Stimulated activated CD4-positive, alpha-beta T cell treated with anti-CD3 and anti-CD28 coated beads, Interleukin-2, amount 100 ng/mL, for 24 hours (primary cell): ENCODE measurements around the gene TMEM233.

Experiments
- DNase-seq, 2 donors: peaks; one replicate each; pipeline ENCODE4 v3.0.0-alpha.2; 2020

The TMEM233 gene

GRCh38 chr12:119683413-119683812 lies 89.8 kb downstream of the TMEM233 start:
- DNase-seq = no peak

GRCh38 chr12:119683816-119684215 lies 90.2 kb downstream of the TMEM233 start:
- no peak for DNase-seq

DNA sequence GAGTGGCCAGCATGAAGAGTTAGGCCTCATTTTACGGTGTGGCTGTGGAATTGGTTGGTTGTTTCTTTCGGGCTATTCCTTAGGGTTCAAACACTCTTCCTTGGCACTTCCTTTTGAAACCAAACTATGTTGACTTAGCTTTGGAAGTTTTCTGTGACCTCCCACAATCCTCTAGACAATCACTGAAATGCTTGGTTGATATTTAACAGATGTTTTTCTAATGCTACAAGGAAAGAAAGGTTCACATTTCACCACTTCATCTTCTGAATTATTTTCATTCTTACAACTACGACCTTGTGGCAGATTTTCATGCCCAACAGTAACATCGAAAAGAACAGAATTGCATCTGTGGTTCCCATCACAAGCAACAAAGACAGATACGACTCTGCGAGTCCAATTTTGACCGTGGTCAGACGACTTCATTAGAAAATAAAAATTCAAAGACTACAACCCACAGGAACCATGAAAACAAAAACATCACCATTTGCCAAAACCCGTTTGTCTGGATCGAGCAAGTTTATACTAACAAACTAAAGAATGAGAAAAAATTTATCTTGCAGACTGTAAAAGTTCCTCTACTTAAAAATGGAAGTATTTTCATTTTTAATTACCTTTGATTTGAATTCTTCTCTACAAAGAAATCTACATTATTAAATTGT lies 91.3 kb downstream of the TMEM233 start:
- DNase-seq = no peak

GRCh38 chr12:119685375-119685774 lies 91.8 kb downstream of the TMEM233 start:
- no peak for DNase-seq

DNA sequence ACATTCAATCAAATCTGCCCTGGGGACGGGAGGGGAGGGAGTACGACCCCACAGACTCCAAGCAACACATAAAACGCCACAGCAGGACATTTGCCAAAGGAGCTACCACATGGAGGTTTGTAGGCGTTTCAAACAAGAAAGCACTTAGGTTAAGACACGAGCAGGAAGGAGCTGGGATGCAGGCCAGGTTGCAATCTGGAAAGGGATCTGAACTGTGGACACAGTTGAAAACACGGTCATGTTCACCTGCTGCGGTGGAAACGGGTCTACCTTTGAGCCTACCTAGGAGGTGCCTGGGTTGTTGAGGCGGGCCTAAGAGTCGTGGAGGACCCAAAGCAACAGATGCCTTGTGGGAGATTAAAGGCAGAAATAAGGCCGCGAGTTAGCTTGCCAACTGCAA lies 92.8 kb downstream of the TMEM233 start:
- DNase-seq = no peak

DNA sequence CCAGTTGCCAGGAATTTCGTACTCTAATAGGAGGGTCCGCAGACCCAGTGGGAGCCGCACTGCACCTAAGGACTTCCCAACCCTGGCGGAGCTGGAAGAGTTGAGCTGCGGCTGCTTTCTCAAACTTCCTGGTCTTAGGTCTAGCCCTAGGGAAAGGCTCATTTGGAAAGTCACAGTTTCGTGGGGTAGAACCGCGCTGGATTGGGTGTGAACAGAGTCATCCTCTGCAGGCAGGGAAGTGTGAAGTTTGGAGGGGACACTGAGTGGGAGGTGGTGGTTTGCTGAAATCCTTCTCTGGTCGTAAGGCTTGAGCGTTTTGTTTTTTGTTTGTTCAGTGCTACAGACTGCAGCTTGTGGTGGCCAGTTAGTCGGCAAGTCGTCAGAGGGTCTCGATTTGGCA lies 93.2 kb downstream of the TMEM233 start:
- no peak for DNase-seq

- DNase-seq = no peak
Measured at GRCh38 chr12:119687406-119687805, 93.8 kb downstream of the TMEM233 start.

DNA sequence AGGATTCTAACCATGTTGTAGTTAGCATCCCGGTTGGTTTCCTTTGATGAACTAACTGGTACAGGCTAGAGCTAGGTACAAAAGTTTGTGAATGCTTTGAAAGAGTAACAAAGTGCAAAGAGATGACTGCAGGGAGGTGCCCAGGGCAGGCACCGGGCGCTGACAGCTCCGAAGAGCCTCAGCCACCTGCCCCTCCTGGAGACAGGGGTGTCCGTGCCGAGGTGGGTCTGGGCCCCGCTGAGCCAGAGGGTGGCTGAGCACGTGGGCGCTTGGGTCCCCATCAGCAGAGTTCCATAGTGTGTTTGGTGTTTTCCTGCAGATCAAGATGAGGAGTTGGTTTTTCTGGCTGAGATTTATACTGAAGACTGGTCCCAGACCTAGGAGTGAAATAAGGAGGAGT lies 94.3 kb downstream of the TMEM233 start:
- DNase-seq = no peak

DNA sequence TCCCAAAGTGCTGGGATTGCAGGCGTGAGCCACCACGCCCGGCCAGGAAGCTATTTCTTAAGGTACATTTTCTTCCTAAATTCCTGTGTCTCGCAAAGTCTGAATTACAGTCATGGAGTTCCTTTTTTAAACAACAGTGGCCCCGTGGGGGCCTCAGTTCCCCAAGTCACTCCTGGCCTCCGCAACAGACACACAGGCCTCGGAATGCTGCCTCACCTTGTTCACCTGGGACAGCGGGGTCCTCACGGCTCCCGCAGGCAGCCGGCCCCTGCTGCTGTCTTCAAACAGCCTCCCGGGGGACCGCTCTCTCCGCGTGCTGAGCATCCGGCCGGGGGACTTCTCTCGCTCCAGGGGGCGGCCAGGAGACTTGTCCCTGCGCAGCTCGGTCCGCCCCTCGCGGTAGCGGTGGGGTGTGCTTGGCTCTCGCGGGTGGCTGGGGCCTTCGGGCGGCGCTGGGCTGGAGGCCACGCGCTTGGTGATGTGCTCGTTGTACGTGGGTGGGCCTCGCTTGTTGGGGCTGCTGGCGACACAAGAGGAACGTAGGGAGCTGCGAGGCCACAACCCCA lies 96.4 kb downstream of the TMEM233 start:
- no peak for DNase-seq

GRCh38 chr12:119691202-119691810 lies 97.7 kb downstream of the TMEM233 start:
- no peak for DNase-seq

DNA sequence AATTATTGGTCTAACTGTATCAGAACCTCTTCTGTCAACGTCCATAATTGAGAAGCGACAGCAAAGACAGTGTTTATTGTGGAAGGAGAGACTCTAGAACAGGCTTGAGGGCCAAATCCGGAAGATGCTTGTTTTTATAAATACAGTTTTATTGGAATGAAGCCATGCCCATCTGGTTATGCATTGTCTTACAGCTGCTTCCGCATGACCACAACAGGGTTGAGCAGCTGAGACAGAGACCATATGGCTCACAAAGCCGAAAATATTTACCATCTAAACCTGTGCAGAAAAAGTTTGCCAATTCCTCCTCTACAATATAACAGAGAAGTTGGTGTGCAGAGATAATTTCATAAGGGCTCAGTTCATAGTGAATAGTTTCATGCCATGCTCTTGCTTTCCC lies 98.8 kb downstream of the TMEM233 start:
- DNase-seq = no peak
